22Rv1 (cell line): Measurements from ENCODE around the gene AQP9.

Experiments used
- CTCF ChIP-seq: fragments of 450-650 bp; IDR thresholded peaks from 2 replicates; pipeline ENCODE4 v1.5.1; 2017; ENCODE audit warnings: mild to moderate bottlenecking
- ZFX ChIP-seq: fragments of 450-650 bp; IDR thresholded peaks from 2 replicates; pipeline ENCODE4 v1.6.1; 2017; ENCODE audit warnings: antibody characterized with exemption, borderline replicate concordance

GRCh38 chr15:58221591-58222241 lies 83.5 kb downstream of the AQP9 start:
- TF ChIP-seq CTCF, result peak; percentile 61
- no peak for TF ChIP-seq ZFX
